Immature natural killer cell (primary cell): Measurements from ENCODE around the gene PEAR1. TPM values are rescaled to one million over a fixed set of nuclear protein-coding genes. Genes with fewer than 3 reads are reported as not detected.

Experiments used
- DNase-seq, 3 donors: peaks; one replicate each; pipeline ENCODE4 v3.0.0; 2022; ENCODE audit warnings: mixed read lengths in 1 of 3
- H3K27ac Mint-ChIP-seq, 6 donors: one replicate each; pipeline ENCODE4 v1.8.0; 2020; ENCODE audit warnings: mixed read lengths in 6 of 6, mild to moderate bottlenecking in 5 of 6, inconsistent platforms in 4 of 6, moderate library complexity in 3 of 6
- H3K27me3 Mint-ChIP-seq, 3 donors: one replicate each; pipeline ENCODE4 v1.8.0; 2020 to 2021; ENCODE audit warnings: low read depth in 3 of 3, mild to moderate bottlenecking in 3 of 3, mixed read lengths in 3 of 3, moderate library complexity in 3 of 3, inconsistent platforms in 1 of 3
- H3K36me3 Mint-ChIP-seq, 3 donors: one replicate each; pipeline ENCODE4 v1.8.0; 2020; ENCODE audit warnings: mixed read lengths in 3 of 3, inconsistent platforms in 2 of 3, mild to moderate bottlenecking in 2 of 3
- H3K4me1 Mint-ChIP-seq, 2 donors: one replicate each; pipeline ENCODE4 v1.8.0; 2020; ENCODE audit warnings: inconsistent platforms in 2 of 2, mild to moderate bottlenecking in 2 of 2, mixed read lengths in 2 of 2, moderate library complexity in 1 of 2
- H3K4me3 Mint-ChIP-seq, 5 donors: one replicate each; pipeline ENCODE4 v1.8.0; 2020; ENCODE audit warnings: mild to moderate bottlenecking in 5 of 5, mixed read lengths in 5 of 5, inconsistent platforms in 3 of 5, moderate library complexity in 3 of 5
- H3K9me3 Mint-ChIP-seq, 6 donors: one replicate each; pipeline ENCODE4 v1.8.0; 2020; ENCODE audit warnings: mild to moderate bottlenecking in 6 of 6, mixed read lengths in 6 of 6, inconsistent platforms in 4 of 6, moderate library complexity in 3 of 6
- polyA plus RNA-seq, 3 donors: library from polyadenylated mRNA; unstranded; fragments of 300-500 nt; fragmentation: Illumina TruSeq; gene quantifications; one replicate each; pipeline ENCODE4 v1.2.3, GENCODE V29; 2021

Gene PEAR1
- polyA plus RNA-seq, 3 donors from 2014 or later = 0.28 TPM; not detected in 2

DNA sequence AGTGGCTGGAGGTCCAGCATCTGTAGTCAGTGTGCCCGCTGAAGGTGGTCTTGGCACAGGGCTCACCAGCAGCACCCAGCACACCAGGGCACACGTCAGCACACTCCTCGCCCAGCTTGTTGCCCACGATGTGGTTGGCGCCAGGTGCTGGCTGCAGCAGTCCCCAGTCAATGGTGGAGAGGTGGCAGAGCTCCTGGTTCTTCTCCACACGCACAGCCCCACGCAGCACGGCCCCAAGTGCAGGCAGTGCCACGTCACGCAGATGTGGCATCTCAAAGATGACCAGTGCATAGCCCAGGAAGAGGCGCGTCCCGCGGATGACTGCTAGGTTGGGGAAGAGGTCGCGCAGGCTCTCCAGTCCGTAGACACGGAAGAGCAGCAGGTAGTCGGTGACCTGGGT, 39.8 kb upstream of the PEAR1 start:
- Mint-ChIP-seq H3K27ac (no peak overlapping the region), H3K36me3 (no peaks in the 10 kb centered on the region), H3K4me3 (no peak overlapping the region), H3K4me1 (peaks cover 8 to 9% of the 10 kb centered on the region in 2 donors), H3K9me3 (no peaks in the 10 kb centered on the region), H3K27me3 (peaks cover 3 to 8% (median 4%) of the 10 kb centered on the region in 3 donors)
- no peak for DNase-seq

DNA sequence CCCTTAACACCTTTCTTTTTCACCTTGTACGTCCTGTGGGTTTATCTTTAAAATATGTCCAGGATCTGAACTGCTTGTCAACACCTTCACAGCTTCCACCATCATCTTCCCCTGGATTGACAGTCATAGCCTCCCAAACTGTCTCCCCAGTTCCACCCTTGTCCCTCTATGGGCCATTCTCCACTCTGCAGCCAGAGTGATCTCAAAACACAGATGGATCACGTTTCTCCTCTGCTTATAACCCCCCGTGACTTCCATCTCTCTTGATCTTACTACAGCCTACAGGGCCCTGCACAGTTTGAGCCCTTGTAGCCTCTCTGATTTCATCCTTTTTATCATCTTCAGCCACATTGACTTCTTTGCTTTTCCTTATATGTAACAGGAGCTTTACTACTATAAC, 38.9 kb upstream of the PEAR1 start:
- H3K4me1 Mint-ChIP-seq = peaks cover 6 to 10% of the 10 kb centered on the region in 2 donors
- H3K4me3 Mint-ChIP-seq = no peak overlapping the region
- peaks cover 2 to 9% (median 4%) of the 10 kb centered on the region in 3 donors for H3K27me3 Mint-ChIP-seq
- no peaks in the 10 kb centered on the region for H3K9me3 Mint-ChIP-seq
- no peak for DNase-seq
- H3K27ac Mint-ChIP-seq = peak overlapping the region in 2 of 6 donors; percentile 31 to 33
- no peaks in the 10 kb centered on the region for H3K36me3 Mint-ChIP-seq

DNA sequence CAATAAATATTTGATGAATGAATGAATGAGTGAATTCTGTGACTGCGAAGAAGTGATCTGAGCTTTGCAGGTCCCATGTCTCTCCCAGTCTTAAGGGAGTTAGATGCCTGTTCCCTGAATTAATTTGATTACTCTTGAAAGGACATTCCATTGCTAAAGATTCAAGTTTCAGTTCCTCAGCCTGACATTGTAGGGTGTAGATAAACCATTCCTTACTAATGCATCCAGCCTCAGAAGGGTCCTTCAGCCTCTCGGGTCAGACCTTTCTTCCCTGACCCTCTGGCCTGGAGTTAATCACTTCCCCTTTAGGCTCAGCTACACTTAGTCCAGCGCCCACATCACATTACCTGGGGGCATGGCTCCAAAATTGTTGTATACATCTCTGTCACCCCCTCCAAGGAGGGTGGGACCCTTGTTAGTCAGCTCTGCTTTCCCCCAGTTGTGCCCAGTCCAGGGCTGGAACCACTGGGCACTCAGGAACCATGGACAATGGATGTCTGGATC, 37.2 kb upstream of the PEAR1 start:
- no peak for DNase-seq
- H3K4me1 Mint-ChIP-seq = peaks cover 14 to 21% of the 10 kb centered on the region in 2 donors
- H3K9me3 Mint-ChIP-seq = no peaks in the 10 kb centered on the region
- no peak overlapping the region for H3K27ac Mint-ChIP-seq
- H3K36me3 Mint-ChIP-seq = no peaks in the 10 kb centered on the region
- H3K27me3 Mint-ChIP-seq = peaks cover 5 to 12% (median 11%) of the 10 kb centered on the region in 3 donors
- H3K4me3 Mint-ChIP-seq = no peak overlapping the region

- Mint-ChIP-seq H3K36me3 (no peaks in the 10 kb centered on the region), H3K27me3 (peaks cover 14 to 19% (median 17%) of the 10 kb centered on the region in 3 donors), H3K27ac (no peak overlapping the region), H3K4me3 (no peak overlapping the region), H3K4me1 (peaks cover 16 to 21% of the 10 kb centered on the region in 2 donors), H3K9me3 (no peaks in the 10 kb centered on the region)
- no peak for DNase-seq
Observed at GRCh38 chr1:156857532-156857931, 36.0 kb upstream of the PEAR1 start.

DNA sequence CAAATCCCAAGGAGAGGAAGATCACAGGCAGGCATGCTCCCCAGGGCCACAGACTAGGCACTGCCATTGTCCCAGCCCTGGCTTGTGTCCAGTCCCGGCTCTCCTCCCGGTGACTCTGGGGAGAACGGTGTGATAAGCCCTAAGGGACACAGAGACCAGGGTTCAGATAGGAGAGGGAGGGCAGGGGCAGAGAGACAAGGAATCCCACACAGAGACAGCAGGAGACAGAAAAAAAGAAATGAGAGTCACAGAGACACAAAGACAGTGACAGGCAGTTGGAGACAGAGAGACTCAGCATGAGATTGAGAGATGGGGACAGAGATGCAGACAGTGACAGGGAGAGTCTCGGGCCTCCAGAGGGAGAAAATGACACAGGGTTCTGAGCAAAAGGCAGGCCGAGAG, 35.0 kb upstream of the PEAR1 start:
- Mint-ChIP-seq H3K27me3 (peaks cover 17 to 24% (median 19%) of the 10 kb centered on the region in 3 donors), H3K4me1 (peaks cover 16 to 21% of the 10 kb centered on the region in 2 donors), H3K36me3 (peaks cover 0 to 4% (median 0%) of the 10 kb centered on the region in 3 donors), H3K9me3 (no peaks in the 10 kb centered on the region), H3K4me3 (peak overlapping the region; percentile 12 to 74 (median 18)), H3K27ac (peak overlapping the region in 2 of 6 donors; percentile 32 to 71)
- no peak for DNase-seq

GRCh38 chr1:156858959-156859522, 34.5 kb upstream of the PEAR1 start, which contains the start of gene INSRR:
INSRR (minus strand) TSS chr1:156859117; CDS start chr1:156858621, 496 bp downstream.
- Mint-ChIP-seq H3K9me3 (no peaks in the 10 kb centered on the region), H3K27me3 (peaks cover 17 to 25% (median 21%) of the 10 kb centered on the region in 3 donors), H3K4me1 (peaks cover 16 to 21% of the 10 kb centered on the region in 2 donors), H3K27ac (peak within 1 kb of the TSS in 3 of 6 donors; percentile 28 to 81 (median 71)), H3K36me3 (peaks cover 0 to 4% (median 0%) of the 10 kb centered on the region in 3 donors), H3K4me3 (peak within 1 kb of the TSS; percentile 80 to 90 (median 88))
- no peak for DNase-seq

- H3K4me1 Mint-ChIP-seq = peaks cover 16 to 21% of the 10 kb centered on the region in 2 donors
- H3K27me3 Mint-ChIP-seq = peaks cover 17 to 25% (median 19%) of the 10 kb centered on the region in 3 donors
- peak overlapping the region; percentile 80 to 90 (median 88) for H3K4me3 Mint-ChIP-seq
Observed at GRCh38 chr1:156859523-156860112, 33.9 kb upstream of the PEAR1 start.

GRCh38 chr1:156860113-156860627, 33.3 kb upstream of the PEAR1 start:
- peaks cover 0 to 4% (median 0%) of the 10 kb centered on the region in 3 donors for H3K36me3 Mint-ChIP-seq
- peaks cover 17 to 25% (median 18%) of the 10 kb centered on the region in 3 donors for H3K27me3 Mint-ChIP-seq
- peaks cover 16 to 21% of the 10 kb centered on the region in 2 donors for H3K4me1 Mint-ChIP-seq
- no peaks in the 10 kb centered on the region for H3K9me3 Mint-ChIP-seq
- H3K4me3 Mint-ChIP-seq = peak overlapping the region; percentile 80 to 90 (median 88)
- peak overlapping the region in 4 of 6 donors; percentile 36 to 81 (median 48) for H3K27ac Mint-ChIP-seq
- peak; percentile 64 to 70 (median 66) for DNase-seq

More at GRCh38 chr1:156859523-156860112, 33.9 kb upstream of the PEAR1 start:
- H3K9me3 Mint-ChIP-seq = no peaks in the 10 kb centered on the region
- peak overlapping the region in 2 of 6 donors; percentile 28 to 81 for H3K27ac Mint-ChIP-seq
- peaks cover 0 to 4% (median 0%) of the 10 kb centered on the region in 3 donors for H3K36me3 Mint-ChIP-seq
- no peak for DNase-seq

GRCh38 chr1:156860628-156861423, 32.7 kb upstream of the PEAR1 start, which contains the start of gene NTRK1:
NTRK1 (plus strand) TSS chr1:156860865; CDS start chr1:156860935, 70 bp downstream.
- DNase-seq = peak; percentile 49 to 60 (median 58)
- H3K27me3 Mint-ChIP-seq = peaks cover 18 to 25% (median 18%) of the 10 kb centered on the region in 3 donors
- peaks cover 0 to 4% (median 0%) of the 10 kb centered on the region in 3 donors for H3K36me3 Mint-ChIP-seq
- peak within 1 kb of the TSS in 4 of 6 donors; percentile 36 to 81 (median 48) for H3K27ac Mint-ChIP-seq
- no peaks in the 10 kb centered on the region for H3K9me3 Mint-ChIP-seq
- peak within 1 kb of the TSS; percentile 80 to 90 (median 88) for H3K4me3 Mint-ChIP-seq
- H3K4me1 Mint-ChIP-seq = peaks cover 18 to 27% of the 10 kb centered on the region in 2 donors

DNA sequence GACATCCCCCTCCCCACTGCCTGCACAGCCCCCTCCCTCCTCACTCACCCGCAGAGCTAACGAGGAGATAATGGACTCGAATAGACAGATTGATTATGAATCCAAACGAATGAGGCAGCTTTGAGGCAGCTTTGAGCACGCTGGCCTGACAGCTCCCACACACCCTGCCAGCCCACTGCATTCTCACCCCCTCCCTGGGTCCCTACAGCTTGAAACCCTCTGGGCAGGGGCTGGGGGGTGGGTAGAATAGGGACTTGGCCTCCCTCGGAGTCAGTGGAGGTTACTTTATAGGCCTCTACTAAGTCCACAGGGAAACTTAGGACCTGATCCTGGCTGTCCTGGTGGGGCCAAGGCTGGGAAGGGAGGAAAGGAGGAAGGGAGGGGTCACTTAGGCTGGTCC, 30.9 kb upstream of the PEAR1 start:
- no peaks in the 10 kb centered on the region for H3K9me3 Mint-ChIP-seq
- peaks cover 25 to 28% of the 10 kb centered on the region in 2 donors for H3K4me1 Mint-ChIP-seq
- no peak overlapping the region for H3K4me3 Mint-ChIP-seq
- H3K27me3 Mint-ChIP-seq = peaks cover 18 to 25% (median 20%) of the 10 kb centered on the region in 3 donors
- no peak overlapping the region for H3K27ac Mint-ChIP-seq
- DNase-seq = no peak
- H3K36me3 Mint-ChIP-seq = peaks cover 0 to 4% (median 0%) of the 10 kb centered on the region in 3 donors

GRCh38 chr1:156862997-156863599, 30.4 kb upstream of the PEAR1 start:
- no peaks in the 10 kb centered on the region for H3K9me3 Mint-ChIP-seq
- peaks cover 18 to 25% (median 18%) of the 10 kb centered on the region in 3 donors for H3K27me3 Mint-ChIP-seq
- H3K36me3 Mint-ChIP-seq = peaks cover 0 to 4% (median 0%) of the 10 kb centered on the region in 3 donors
- H3K4me1 Mint-ChIP-seq = peaks cover 25 to 28% of the 10 kb centered on the region in 2 donors
- no peak for DNase-seq
- H3K4me3 Mint-ChIP-seq = peak overlapping the region in 2 of 5 donors; percentile 5 to 28
- H3K27ac Mint-ChIP-seq = no peak overlapping the region

- H3K9me3 Mint-ChIP-seq = no peaks in the 10 kb centered on the region
- peaks cover 0 to 4% (median 0%) of the 10 kb centered on the region in 3 donors for H3K36me3 Mint-ChIP-seq
- no peak for DNase-seq
- H3K4me3 Mint-ChIP-seq = no peak overlapping the region
- no peak overlapping the region for H3K27ac Mint-ChIP-seq
- peaks cover 18 to 23% (median 18%) of the 10 kb centered on the region in 3 donors for H3K27me3 Mint-ChIP-seq
- peaks cover 23 to 25% of the 10 kb centered on the region in 2 donors for H3K4me1 Mint-ChIP-seq
Observed at GRCh38 chr1:156863631-156864030, 29.9 kb upstream of the PEAR1 start.

GRCh38 chr1:156864796-156865195, 28.7 kb upstream of the PEAR1 start:
- peaks cover 16 to 23% (median 18%) of the 10 kb centered on the region in 3 donors for H3K27me3 Mint-ChIP-seq
- no peaks in the 10 kb centered on the region for H3K9me3 Mint-ChIP-seq
- DNase-seq = no peak
- no peak overlapping the region for H3K27ac Mint-ChIP-seq
- H3K4me1 Mint-ChIP-seq = peaks cover 17% of the 10 kb centered on the region in 2 donors
- no peak overlapping the region for H3K4me3 Mint-ChIP-seq
- peaks cover 0 to 4% (median 0%) of the 10 kb centered on the region in 3 donors for H3K36me3 Mint-ChIP-seq
